K562 (cell line): ENCODE results near the gene SRL. TPM values are rescaled to one million over a fixed set of nuclear protein-coding genes. Genes with fewer than 3 reads are reported as not detected.

Experiments
- ATAC-seq: fragments of 200-7000 bp; cut with Tn5 transposase; 3 replicates; pipeline ENCODE4 v1.9.1; 2020; ENCODE audit warnings: moderate library complexity
- BruUV-seq: library from RNA; stranded (reverse); fragments of 400-500 nt; replicated peaks from 2 replicates; lab custom pipeline; 2021; lab: Mats Ljungman, UMichigan
- CTCF ChIA-PET: fragments of 300-600 bp; formaldehyde crosslinking; extraction: SDS; loops from one replicate; lab custom pipeline; 2021; ENCODE audit warnings: low intra/inter-chr PET ratio; lab: Yijun Ruan, JAX
- POLR2A ChIA-PET: fragments of 300-600, 350-650 bp; sonication (Branson Sonifier 250); formaldehyde crosslinking; extraction: SDS; loops from one replicate; lab custom pipeline; 2021; ENCODE audit warnings: antibody characterized with exemption, inconsistent platforms; lab: Yijun Ruan, JAX
- DNase-seq, 4 experiments: peaks; one replicate each; pipeline versions ENCODE4 v3.0.0 to v3.0.0-alpha.2; 2011 to 2018; ENCODE audit warnings: low spot score in 3 of 4, mixed read lengths in 3 of 4; ENCODE audit errors: extremely low read depth in 1 of 4
- FAIRE-seq: peaks from 2 replicates; lab custom pipeline; 2011; peaks lifted over from hg19 to GRCh38; lab: Jason Lieb, UNC
- H2AFZ ChIP-seq: 2 replicates; pipeline ENCODE4 v1.6.0; 2011; ENCODE audit warnings: low read depth, low read length, control low read depth, inconsistent platforms
- H3K27ac ChIP-seq: fragments of 200-600 bp; 3 replicates; pipeline ENCODE4 v1.8.0; 2011; ENCODE audit warnings: low read depth, mild to moderate bottlenecking, control low read depth, inconsistent platforms, low read length, moderate library complexity, mixed read lengths; ENCODE audit errors: extremely low read depth
- H3K27me3 ChIP-seq, 2 experiments: fragments of 300-600 bp in 1 of 2; 2 replicates in 1 of 2; 3 replicates in 1 of 2; pipeline versions ENCODE4 v1.6.0 to v1.8.0; 2011; ENCODE audit warnings: inconsistent platforms in 2 of 2, low read length in 2 of 2, mild to moderate bottlenecking in 1 of 2, mixed read lengths in 1 of 2, moderate library complexity in 1 of 2; ENCODE audit not compliant: control insufficient read depth in 2 of 2, insufficient read depth in 2 of 2
- H3K36me3 ChIP-seq: fragments of 300-600 bp; 3 replicates; pipeline ENCODE4 v1.8.0; 2011; ENCODE audit warnings: mild to moderate bottlenecking, low read length, inconsistent platforms; ENCODE audit not compliant: control insufficient read depth, insufficient read depth
- H3K4me1 ChIP-seq, 2 experiments: fragments of 200-600 bp in 1 of 2; replicated peaks in 1 of 2; 2 replicates in 1 of 2; 3 replicates in 1 of 2; pipeline versions ENCODE4 v1.5.1 to v1.8.0; 2011; ENCODE audit warnings: inconsistent platforms in 2 of 2, low read length in 2 of 2, mild to moderate bottlenecking in 1 of 2, mixed read lengths in 1 of 2, moderate library complexity in 1 of 2; ENCODE audit not compliant: control insufficient read depth in 2 of 2, insufficient read depth in 2 of 2
- H3K4me2 ChIP-seq: 2 replicates; pipeline ENCODE4 v1.6.1; 2011; ENCODE audit warnings: low read length, control low read depth, inconsistent platforms, mixed read lengths; ENCODE audit not compliant: insufficient read depth
- H3K4me3 ChIP-seq: fragments of 200-600 bp; sonication (generic), shearing (Covaris generic); 2 replicates; pipeline ENCODE4 v1.5.1; 2016; ENCODE audit warnings: control low read depth, inconsistent platforms
- H3K79me2 ChIP-seq: fragments of 200-600 bp; 3 replicates; pipeline ENCODE4 v1.8.0; 2011; ENCODE audit warnings: low read length, inconsistent platforms; ENCODE audit not compliant: control insufficient read depth, insufficient read depth
- H3K9ac ChIP-seq, 2 experiments: 2 replicates each; pipeline versions ENCODE4 v1.6.0 to v1.6.1; 2011; ENCODE audit warnings: low read depth in 2 of 2, low read length in 2 of 2, control low read depth in 1 of 2, inconsistent platforms in 1 of 2, mild to moderate bottlenecking in 1 of 2, mixed read lengths in 1 of 2; ENCODE audit not compliant: insufficient read depth in 1 of 2
- H3K9me1 ChIP-seq: one replicate; pipeline ENCODE4 v1.6.0; 2011; ENCODE audit warnings: inconsistent platforms, mild to moderate bottlenecking, low read length, moderate library complexity; ENCODE audit not compliant: control insufficient read depth, insufficient read depth
- H3K9me3 ChIP-seq: replicated peaks from 2 replicates; pipeline ENCODE4 v1.5.1; 2011; ENCODE audit warnings: low read depth, low read length, inconsistent platforms; ENCODE audit not compliant: control insufficient read depth, insufficient read depth
- H4K20me1 ChIP-seq: replicated peaks from 2 replicates; pipeline ENCODE4 v1.6.1; 2011; ENCODE audit warnings: low read length, inconsistent platforms, mixed read lengths; ENCODE audit not compliant: control insufficient read depth, insufficient read depth
- FOSL1 ChIP-seq: fragments of 200-800 bp; sonication (Bioruptor generic); conservative IDR thresholded peaks from 2 replicates; pipeline ENCODE4 v1.6.1; 2016; ENCODE audit warnings: missing genetic modification characterization, missing compliant biosample characterization
- WGBS: fragments of 100-300 bp; shearing (Covaris generic); methylation state at CpG from one replicate; pipeline ENCODE4 v1.1.6; 2016; ENCODE audit warnings: low coverage, mixed read lengths; ENCODE audit not compliant: insufficient coverage; ENCODE audit errors: missing lambda C conversion rate; 5-methylcytosine and 5-hydroxymethylcytosine counted together
- in situ Hi-C: fragments of 300-500 bp; cut with MboI; formaldehyde crosslinking; loops from 4 replicates; pipeline ENCODE4 v1.15.0; 2018; ENCODE audit warnings: inconsistent platforms, mixed read lengths
- intact Hi-C: fragments of 100-400 bp; cut with micrococcal nuclease; formaldehyde crosslinking; loops from 2 replicates; pipeline ENCODE4 v1.14.2; 2022
- polyA plus RNA-seq, 8 experiments: library from polyadenylated mRNA; depleted of rRNA in 4 of 8; stranded (reverse) in 5 of 8; unstranded in 3 of 8; fragments of >200 nt; fragmentation: Nextera tagmentation in 2 of 8; fragmentation: Illumina TruSeq in 1 of 8; extraction: Ambion mirVana in 2 of 8; extraction: Trizol in 1 of 8; gene quantifications; 2 replicates each; pipeline versions ENCODE4 v1.2.1 to v1.2.3, GENCODE V29; 2011 to 2014; ENCODE audit warnings: inconsistent platforms in 1 of 8, missing spikeins in 1 of 8
- total RNA-seq, 7 experiments: library from RNA; depleted of rRNA in 6 of 7; stranded (reverse); fragments of >200 nt in 6 of 7; fragmentation: Illumina TruSeq in 2 of 7; extraction: Trizol in 2 of 7; gene quantifications; 2 replicates each; pipeline versions ENCODE4 v1.2.1 to v1.2.3, GENCODE V29; 2011 to 2021; ENCODE audit warnings: low replicate concordance in 1 of 7
- TF ChIP-seq, protein P1 (sequence below): fragments of 250-450 bp; sonication (Bioruptor Pico); IDR thresholded peaks from 2 replicates; pipeline ENCODE4 v1.4.0; 2020

SRL gene
- total and polyA plus RNA-seq, 9 of the 15 experiments (the other 6 are each of a cell fraction or from before 2014, with no cell fraction given), result 0.01 TPM; not detected in 8

DNA sequence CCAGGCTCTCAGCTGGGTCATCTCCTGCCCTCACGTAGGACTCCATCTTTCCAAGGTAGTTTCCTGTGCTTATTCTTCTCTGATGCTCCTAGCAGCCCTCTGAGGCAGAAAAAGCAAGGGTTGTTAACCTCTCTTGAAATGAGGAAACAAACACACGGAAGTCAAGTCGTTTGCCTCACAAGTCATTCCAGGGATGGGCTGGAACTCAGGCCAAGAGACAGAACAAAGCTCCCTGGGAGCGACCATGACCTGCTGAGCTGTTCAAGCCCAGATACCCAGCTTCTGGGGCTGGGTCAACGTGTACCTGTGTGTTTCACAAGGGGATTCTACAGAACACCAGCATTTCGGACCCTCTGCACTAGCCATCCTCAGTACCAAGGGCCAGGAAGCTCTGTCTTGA, 28.1 kb downstream of the SRL start:
- TF ChIP-seq, protein P1, sequence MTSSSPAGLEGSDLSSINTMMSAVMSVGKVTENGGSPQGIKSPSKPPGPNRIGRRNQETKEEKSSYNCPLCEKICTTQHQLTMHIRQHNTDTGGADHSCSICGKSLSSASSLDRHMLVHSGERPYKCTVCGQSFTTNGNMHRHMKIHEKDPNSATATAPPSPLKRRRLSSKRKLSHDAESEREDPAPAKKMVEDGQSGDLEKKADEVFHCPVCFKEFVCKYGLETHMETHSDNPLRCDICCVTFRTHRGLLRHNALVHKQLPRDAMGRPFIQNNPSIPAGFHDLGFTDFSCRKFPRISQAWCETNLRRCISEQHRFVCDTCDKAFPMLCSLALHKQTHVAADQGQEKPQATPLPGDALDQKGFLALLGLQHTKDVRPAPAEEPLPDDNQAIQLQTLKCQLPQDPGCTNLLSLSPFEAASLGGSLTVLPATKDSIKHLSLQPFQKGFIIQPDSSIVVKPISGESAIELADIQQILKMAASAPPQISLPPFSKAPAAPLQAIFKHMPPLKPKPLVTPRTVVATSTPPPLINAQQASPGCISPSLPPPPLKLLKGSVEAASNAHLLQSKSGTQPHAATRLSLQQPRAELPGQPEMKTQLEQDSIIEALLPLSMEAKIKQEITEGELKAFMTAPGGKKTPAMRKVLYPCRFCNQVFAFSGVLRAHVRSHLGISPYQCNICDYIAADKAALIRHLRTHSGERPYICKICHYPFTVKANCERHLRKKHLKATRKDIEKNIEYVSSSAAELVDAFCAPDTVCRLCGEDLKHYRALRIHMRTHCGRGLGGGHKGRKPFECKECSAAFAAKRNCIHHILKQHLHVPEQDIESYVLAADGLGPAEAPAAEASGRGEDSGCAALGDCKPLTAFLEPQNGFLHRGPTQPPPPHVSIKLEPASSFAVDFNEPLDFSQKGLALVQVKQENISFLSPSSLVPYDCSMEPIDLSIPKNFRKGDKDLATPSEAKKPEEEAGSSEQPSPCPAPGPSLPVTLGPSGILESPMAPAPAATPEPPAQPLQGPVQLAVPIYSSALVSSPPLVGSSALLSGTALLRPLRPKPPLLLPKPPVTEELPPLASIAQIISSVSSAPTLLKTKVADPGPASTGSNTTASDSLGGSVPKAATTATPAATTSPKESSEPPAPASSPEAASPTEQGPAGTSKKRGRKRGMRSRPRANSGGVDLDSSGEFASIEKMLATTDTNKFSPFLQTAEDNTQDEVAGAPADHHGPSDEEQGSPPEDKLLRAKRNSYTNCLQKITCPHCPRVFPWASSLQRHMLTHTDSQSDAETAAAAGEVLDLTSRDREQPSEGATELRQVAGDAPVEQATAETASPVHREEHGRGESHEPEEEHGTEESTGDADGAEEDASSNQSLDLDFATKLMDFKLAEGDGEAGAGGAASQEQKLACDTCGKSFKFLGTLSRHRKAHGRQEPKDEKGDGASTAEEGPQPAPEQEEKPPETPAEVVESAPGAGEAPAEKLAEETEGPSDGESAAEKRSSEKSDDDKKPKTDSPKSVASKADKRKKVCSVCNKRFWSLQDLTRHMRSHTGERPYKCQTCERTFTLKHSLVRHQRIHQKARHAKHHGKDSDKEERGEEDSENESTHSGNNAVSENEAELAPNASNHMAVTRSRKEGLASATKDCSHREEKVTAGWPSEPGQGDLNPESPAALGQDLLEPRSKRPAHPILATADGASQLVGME, result no peak
- 0 out of 2 replicates have a peak, but pooled peaks have one; percentile 8 for TF ChIP-seq FOSL1 (tag)
- Histone ChIP-seq H3K4me1 (0 out of 5 replicates have a peak, but pooled peaks cover 0 to 4% of the 10 kb centered on the region in 2 experiments), H3K4me3 (no peak overlapping the region), H3K27me3 (peaks cover 17 to 40% of the 10 kb centered on the region in 2 experiments; a peak in 4 of 5 replicates), H3K9me1 (no peaks in the 10 kb centered on the region), H3K9me3 (no peaks in the 10 kb centered on the region), H3K4me2 (no peak overlapping the region), H3K79me2 (no peaks in the 10 kb centered on the region), H3K27ac (no peak overlapping the region), H2AFZ (no peak overlapping the region), H3K9ac (no peak overlapping the region), H3K36me3 (no peaks in the 10 kb centered on the region), H4K20me1 (0 out of 2 replicates have a peak, but pooled peaks cover 3% of the 10 kb centered on the region)
- DNase-seq (no peak), ATAC-seq (no peak), FAIRE-seq (no peak)
- intact Hi-C loops (no loop called here), in situ Hi-C loops (no loop called here)
- POLR2A ChIA-PET, result interaction anchor here (0.7 kb wide), 1 partner anchor 220 kb away, joined by 3 read pairs; no protein-coding TSS in a partner anchor
- CTCF ChIA-PET, result no interaction called here
- BruUV-seq, result no TSS peak
- 3% methylated on average over 6 of the region's 6 CpGs for WGBS
